Measurements from ENCODE around the gene IFITM10.
"Not testable (repeated sequence)": the region's sequence is repeated elsewhere in the genome, so short reads cannot be mapped to it uniquely, and the experiment has no call there.

Gene IFITM10

DNA sequence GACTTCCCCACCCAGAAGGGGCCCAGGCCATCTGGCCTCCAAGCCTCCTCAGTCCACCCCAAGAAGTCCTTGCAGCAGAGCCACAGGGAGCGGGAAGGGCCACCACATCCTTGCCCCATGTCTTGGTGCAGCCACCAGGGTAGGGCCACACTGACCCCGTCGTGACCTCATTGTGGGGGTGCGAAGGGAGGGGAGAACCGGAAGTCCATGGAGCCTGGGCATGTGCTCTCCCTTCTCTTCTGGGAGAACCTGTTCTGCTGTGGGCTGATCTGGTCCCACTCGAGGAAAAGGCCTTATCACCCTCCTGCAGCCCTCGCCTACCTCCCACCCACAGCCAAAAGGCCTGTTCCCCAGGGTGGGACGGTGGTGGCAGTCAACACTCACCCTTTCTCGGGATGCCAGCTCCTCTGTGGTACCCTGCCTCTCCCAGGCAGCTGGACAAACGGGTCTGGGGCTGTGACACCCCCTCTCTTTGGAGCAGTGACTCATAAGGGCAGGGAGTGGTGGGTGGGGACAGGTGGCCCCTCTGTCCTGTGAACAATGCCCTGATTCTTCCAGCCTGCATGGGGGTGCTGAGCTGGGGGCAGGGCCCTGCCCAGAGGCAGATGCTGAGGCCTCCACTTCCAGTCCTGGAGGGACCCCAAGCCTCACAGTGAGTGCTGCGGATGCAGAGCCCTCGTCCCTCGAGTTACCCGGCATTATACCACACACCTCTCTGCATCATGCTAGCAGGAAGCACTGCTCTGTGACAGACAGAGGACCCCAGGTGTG lies 27.9 kb upstream of the IFITM10 start:
- DNase-seq (ENCODE audit: low read depth in 2 of 2, low spot score in 1 of 2), result no peak

DNA sequence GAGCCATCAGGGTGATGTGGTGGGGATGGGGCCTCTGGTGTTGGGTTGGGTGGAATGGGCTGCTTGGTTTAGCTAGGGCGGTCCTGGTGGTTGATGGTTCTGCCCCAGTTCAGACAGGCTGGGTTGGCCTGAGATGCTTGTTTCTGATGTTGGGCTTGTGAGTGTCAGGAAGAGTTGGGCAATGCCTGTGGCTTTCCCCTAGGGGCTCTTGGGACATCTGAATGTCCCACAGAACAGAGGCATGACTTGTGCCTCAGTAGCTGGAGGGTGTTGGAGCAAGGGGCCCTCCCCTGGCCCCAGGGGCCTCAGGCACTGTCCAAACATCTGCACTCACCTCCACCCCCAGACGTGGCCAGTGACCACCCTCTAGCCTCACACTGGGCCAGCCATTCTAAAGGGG lies 27.3 kb upstream of the IFITM10 start:
- no peak for DNase-seq (ENCODE audit: low read depth in 2 of 2, low spot score in 1 of 2)

DNA sequence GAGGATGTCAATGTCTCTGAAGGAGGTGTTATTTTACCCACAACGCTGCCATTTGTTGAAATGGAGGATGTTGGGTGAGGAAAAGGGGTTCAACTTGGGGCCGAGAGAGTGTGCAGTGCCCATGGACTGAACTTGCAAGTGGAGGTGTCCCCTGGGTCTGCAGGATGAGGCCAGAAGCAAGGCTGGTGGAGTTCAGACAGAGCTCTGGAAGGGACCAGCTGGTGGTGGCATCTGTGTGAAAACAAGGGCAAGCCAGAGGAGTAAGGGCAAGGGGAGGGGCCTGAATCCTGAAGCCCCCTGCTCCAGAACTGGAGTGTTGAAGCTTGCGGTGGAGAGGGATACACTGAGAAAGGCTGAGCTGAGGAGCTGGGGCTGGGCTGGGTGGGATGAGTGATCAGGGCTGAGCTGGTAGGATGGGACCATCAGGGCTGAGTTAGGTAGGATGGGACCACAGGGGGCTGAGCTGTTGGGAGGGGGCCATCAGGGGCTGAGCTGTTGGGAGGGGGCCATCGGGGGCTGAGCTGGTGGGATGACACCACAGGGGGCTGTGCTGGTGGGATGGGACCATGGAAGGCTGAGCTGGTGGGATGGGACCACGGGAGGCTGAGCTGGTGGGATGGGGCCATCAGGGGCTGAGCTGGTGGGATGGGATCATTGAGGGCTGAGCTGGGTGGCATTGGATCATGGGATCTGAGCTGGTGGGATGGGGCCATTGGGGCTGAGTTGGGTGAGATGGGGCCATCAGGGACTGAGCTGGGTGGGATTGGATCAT lies 26.7 kb upstream of the IFITM10 start:
- DNase-seq (ENCODE audit: low read depth in 2 of 2, low spot score in 1 of 2), result no peak

DNA sequence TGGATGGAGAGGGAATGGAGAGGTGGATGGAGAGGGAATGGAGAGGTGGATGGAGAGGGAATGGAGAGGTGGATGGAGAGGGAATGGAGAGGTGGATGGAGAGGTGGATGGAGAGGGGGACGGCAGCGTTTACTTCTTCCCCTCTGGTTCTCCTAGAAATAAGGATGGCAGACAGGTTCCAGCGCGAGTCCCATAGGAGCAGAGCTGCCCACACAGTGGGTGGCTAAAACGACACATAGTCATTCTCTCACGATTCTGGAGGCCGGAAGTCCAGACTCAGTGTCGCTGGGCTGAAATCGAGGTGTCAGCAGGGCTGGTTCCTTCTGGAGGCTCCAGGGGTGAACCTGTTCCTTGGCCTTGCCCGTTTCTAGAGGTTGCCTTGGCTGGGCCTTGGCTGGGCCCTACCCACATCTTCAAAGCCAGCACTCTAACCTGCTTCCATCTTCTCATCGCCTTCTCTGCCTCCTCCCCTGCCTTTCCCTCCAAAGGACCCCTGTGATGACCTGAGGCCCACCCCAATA lies 26.0 kb upstream of the IFITM10 start:
- DNase-seq (ENCODE audit: low read depth in 2 of 2, low spot score in 1 of 2), result no peak

DNA sequence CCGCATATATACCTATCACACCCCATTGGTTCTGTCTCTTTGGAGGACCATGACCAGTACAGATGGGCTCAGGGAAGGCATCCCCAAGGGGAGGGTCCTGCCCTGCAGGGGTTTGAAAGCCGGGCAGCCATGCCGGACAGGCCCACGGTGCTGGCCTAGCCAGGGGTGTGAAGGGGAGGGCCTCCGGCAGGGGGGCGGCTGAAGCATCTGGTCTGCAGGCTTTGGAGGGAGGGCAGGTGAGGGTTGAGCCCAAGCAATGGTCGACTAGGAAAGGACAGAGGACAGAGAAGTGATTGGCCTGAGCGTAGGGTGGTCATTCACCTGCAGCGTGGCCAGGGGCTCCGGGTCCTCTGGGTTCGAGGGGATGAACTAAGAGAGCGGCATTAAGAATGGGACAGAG lies 24.5 kb upstream of the IFITM10 start:
- no peak for DNase-seq (ENCODE audit: low read depth in 2 of 2, low spot score in 1 of 2)

DNA sequence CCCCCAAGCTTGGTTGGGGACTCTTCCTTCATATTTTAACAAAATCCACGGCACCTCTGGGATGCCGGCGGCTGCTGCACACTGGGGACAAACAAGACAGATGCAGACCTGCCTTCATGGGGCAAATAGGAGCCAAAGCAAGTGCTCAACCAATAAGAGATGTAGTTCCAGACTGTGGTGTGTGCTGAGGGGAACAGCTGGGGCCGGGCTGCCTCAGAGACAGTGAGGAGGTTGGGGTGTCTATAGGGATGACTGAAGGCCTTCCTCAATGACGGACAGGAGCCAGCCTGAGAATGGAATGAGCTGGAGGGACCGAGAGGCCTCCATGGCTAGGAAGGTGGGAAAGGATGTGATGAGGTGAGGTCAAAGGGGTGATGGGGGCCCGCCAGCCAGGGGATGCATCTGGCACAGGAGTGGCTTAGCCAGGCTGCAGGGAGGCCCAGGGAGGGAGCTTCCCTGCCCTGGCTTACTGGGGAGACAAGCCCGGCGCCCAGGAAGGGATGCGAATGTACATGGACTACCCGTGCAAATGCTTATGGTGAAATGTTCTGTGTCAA lies 23.7 kb upstream of the IFITM10 start:
- no peak for DNase-seq (ENCODE audit: low read depth in 2 of 2, low spot score in 1 of 2)

DNA sequence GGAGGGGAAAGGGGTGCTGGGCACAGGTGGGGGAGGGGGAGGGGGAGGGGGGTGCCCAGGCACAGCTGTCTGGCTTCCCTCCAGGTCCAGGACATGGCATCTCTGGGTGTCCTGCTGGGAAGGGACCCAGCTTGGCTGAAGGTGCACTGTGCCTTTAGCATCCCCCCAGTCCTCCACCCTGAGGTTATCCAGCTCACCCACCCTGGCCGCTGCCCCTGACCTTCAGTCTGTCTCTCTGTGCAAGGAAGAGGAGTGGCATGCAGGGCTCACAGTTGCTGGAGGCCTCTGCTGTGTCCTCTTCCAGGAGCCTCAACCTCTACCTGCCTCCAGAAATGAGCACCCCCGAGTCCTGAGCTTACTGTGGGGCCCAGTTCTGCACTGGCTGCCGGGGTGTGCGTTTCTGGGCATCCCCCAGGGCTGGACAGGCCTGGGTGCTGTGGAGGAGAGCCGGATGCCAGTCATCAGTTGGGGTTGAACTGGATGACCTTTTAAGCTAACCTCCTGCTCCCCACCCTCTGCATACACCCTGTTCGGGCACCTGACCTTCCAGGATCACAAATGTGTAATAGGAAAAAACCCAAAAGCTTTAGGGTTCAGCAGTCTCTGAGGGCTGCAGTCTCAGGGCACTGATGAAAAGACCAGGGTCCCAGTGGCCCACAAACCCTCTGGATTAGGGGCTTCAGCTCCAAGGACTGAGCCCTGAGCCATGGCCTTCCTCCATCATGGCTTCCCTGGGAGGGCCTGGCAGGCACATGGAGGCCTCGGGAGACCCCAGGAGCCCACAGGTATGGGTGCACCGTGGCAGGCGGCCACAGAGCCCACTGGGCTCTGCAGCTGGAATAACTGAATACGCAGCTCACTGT lies 23.0 kb upstream of the IFITM10 start:
- no peak for DNase-seq (ENCODE audit: low read depth in 2 of 2, low spot score in 1 of 2)

DNA sequence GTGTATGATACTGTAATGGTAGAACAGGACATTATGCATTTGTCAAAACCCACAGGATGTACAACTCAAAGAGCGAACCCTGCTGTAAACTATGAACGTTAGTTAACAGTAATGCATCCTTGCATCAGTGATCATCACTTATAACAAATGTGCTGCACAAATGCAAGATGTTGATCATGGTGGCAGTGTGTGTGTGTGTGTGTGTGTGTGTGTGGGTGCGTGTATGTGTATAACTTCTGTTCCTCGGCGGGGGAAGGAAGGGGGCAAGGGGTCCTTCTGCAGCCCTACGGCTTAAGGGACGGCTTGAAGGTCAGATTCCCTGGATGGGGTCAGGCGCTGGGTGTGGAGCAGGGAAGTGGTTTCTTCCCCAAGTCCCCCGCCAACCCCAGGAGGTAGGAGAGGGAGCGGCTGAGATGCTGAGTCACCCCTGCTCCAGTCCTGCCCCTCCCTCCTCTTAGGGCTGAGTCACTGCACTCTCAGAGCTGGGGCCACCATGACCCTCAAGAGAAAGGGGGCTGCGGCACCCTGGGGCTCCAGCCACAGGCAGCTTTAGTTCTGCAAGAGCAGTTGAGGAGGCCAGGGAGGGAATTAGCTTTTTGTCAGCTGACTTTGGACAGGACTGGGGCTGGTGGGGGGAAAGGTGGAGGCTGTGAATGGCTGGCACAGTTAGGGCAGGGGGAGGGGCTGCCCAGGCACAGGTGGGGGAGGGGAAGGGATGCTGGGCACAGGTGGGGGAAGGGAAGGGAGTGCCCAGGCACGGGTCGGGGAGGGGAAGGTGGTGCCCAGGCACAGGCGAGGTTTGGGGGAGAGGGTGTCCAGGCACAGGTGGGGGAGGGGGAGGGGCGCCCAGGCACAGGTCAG lies 22.1 kb upstream of the IFITM10 start:
- DNase-seq (ENCODE audit: low read depth in 2 of 2, low spot score in 1 of 2), result peak in 1 of 2 donors; percentile 40

DNA sequence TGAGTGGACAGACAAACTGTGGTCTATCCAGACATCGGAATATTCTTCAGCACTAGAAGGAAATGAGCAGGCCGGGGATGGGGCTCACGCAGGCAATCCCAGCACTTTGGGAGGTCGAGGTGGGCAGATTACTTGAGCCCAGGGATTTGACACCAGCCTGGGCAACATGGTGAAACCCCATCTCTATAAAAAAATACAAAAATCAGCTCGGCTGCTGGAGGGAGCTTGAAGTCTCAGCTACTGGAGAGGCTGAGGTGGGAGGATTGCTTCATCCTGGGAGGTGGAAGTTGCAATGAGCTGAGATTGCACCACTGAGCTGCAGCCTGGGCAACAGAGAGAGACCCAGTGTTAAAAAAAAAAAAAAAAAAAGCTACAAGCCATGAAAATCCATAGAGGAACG lies 21.3 kb upstream of the IFITM10 start:
- DNase-seq (ENCODE audit: low read depth in 2 of 2, low spot score in 1 of 2), result no peak

DNA sequence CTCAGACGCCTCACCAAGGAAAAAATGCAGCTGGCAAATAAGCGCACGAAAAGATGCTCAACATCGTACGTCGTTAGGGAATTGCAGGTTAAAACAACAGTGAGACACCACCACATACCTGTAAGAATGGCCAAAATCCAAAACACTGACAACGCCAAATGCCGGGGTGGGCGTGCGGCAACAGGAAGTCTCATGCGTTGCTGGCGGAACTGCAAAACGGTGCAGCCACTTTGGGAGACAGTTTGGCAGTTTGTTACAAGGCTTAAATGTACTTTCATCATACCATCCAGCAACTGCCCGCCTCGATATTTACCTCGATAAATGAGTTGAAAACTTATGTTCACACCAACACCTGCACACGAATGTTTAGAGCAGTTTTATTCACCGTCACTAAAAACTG lies 20.9 kb upstream of the IFITM10 start:
- DNase-seq (ENCODE audit: low read depth in 2 of 2, low spot score in 1 of 2), result no peak

DNA sequence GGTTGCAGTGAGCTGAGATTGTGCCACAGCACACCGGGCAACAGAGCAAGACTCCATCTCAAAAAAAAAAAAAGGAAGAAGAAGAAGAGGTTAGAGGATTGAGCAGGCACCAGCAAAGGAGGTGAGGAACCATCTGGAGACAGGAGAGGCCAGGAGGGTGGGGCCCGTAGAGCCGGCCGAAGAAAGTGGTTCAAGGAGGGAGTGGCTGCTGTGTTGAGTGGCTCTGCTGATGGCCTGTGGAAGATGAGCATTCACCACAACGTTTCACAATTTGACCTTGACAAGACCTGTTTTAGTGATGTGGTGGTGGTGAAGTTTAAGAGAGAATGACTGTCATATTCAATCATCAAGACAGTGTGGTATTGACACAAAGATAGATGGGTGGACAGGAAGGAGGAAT lies 20.1 kb upstream of the IFITM10 start:
- no peak for DNase-seq (ENCODE audit: low read depth in 2 of 2, low spot score in 1 of 2)

DNA sequence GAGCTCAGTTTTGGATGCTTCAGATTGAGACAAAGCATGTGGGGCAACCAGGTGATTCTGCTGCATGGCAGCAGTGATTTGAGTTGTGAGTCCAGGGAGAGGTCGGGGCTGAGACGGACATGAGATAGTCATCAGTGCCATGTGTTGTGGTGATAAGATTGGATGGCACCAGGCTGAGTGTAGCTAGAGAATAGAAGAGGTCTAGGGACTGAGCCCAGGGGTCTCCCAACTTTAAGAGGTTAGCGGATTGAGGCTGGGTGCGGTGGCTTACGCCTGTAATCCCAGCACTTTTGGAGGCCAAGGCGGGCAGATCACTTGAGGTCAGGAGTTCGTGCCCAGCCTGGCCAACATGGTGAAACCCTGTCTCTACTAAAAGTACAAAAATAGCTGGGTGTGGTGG lies 19.7 kb upstream of the IFITM10 start:
- no peak for DNase-seq (ENCODE audit: low read depth in 2 of 2, low spot score in 1 of 2)

DNA sequence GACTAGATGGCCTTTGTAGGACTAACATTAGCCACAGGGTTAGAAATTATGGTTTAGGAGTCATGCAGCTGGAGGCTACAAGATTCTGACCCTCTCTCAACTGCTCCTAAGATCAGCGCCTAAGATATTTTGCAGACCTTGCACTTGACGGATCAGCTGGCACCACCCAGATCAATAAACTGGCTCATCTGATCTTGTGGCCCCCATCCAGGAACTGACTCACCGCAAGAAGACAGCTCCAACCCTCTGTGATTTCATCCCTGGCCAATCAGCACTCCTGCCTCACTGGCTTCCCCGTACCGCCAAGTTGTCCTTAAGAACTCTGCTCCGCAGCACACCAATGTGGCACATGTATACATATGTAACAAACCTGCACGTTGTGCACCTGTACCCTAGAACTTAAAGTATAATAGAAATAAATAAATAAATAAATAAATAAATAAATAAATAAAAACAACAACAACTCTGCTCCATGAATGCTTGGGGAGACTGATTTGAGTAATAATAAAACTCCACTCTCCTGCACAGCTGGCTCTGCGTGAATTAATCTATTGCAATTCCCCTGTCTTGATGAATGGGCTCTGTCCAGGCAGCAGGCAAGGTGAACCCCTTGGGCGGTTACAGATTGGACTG lies 19.0 kb upstream of the IFITM10 start:
- DNase-seq (ENCODE audit: low read depth in 2 of 2, low spot score in 1 of 2), result not testable (repeated sequence)

DNA sequence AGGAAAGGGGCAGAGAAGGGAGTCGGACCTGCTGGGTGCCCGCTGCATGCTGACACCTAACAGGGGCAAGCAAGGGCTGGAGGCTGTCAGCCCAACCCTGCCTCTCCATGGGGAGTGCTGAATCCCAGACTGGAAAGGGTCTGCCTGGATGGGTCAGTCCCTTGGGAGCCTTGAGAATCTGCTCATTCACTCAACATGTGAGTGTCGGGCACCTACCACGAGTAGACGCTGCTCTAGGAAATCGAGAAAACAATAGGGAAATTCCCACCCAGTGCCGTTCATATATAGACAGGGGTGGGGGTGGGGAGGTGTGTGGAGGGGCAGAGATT lies 17.7 kb upstream of the IFITM10 start:
- no peak for DNase-seq (ENCODE audit: low read depth in 2 of 2, low spot score in 1 of 2)

DNA sequence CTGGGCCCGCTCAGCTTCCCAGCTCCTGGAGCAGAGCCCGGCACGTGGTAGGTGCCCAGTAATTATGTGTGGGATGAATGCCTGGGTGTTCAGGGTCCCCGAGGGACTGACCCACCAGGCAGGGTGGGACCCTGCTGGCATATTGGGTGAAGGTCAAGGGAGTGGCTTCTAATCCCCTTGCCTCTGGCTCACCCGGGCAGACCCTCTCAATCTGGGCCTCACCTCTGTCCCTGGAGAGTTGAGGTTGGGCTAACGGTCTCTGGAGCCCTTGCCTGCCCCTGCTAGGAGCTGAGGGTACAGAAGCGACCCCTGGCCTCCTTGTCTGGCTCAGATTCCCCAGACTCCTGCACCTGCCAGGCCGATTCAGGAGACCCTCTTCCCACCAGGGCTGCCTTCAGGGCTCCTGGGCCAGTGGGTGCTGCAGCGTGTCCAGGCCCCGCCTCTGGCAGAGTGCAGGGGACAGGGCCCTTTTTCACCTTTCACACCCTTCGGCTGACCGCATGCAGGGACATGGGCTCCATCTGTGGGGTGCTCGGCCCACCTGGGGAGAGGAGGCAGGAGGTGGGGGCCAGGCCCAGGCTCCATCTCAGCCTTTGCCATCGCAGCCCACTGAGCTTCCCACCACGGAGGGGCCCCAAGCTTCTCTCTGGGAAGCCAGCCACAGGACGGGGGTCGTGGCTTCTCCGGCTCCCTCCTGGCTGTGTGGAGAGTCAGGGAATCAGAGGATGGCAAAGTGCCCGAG lies 17.2 kb upstream of the IFITM10 start:
- no peak for DNase-seq (ENCODE audit: low read depth in 2 of 2, low spot score in 1 of 2)

DNA sequence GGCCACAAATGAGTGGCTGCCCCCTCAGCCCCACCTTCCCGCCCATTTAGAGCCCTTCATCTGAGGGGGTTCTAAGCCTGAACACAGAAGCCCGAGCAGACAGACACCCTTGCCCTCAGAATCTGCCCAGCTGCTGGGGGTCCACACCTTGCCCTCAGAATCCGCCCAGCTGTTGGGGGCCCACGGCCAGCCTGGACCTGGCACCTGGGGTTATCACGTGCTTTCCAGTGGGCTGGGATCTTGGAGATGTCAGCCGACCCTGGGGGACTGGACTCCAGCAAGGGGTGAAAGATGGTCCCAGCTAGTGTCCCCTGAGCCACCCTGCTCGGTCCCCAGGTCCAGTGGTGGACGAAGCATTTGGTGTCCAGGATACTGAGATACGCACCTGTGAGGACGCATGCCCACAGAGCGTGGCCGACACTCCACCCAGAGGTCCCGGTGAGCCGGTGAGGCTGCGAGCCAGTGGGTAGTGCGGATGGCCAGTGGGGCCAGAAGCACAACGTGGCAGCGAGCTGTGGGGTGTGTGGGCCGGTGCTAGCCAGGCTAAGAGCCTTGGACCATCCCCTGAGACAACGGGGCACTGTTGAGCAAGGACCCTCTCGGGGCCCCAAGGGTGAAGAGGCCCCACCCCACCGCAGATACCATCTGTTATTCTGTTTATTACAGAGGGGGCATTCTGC lies 16.5 kb upstream of the IFITM10 start:
- DNase-seq (ENCODE audit: low read depth in 2 of 2, low spot score in 1 of 2), result no peak

DNA sequence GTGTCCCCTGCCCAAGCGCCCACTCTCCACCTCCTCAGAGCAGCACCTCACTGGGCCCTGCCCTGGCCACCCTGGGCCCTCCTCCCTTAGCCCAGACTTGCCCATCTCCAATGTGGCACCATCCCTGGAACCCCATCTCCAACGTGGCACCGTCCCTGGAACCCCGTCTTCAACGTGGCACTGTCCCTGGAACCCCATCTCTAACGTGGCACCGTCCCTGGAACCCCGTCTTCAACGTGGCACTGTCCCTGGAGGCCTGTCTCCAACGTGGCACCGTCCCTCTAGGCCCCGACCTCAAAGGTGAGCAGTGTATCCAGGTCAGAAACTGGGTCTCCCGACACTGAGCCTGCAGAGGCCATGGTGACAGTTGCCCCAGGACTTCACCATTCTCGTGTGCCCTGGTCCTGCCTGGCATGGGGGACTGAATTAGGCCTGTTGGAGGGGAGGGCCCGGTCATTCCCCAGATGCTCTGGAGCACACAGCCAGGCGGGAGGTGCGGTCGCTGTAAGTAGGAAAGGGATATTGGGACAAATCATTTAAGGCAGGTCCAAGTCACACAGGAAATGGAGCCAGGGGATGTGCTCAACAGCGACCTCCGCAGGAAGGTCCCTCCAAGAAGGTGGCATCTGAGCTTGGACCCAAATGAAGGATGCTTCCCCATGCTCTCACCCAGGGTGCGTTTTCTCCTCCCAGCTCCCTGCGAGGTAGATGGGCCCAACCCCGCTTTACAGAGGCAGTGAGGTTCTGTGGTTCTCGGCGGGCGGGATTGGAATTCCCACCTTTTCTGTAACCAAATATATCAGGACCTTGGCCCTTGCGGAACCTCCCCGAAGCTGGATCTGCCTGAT lies 15.7 kb upstream of the IFITM10 start:
- no peak for DNase-seq (ENCODE audit: low read depth in 2 of 2, low spot score in 1 of 2)
